DMS53 treated with DMSO at 0.1 percent for 48 hours (cell line): ENCODE results near the gene AKT1S1.
"Not testable (repeated sequence)": the region's sequence is repeated elsewhere in the genome, so short reads cannot be mapped to it uniquely, and the experiment has no call there.

Source experiments
- DNase-seq: peaks from one replicate; lab custom pipeline; 2025; ENCODE audit not compliant: unreplicated experiment; lab: John Stamatoyannopoulos, UW

Gene AKT1S1

GRCh38 chr19:49840321-49840720, 36.8 kb downstream of the AKT1S1 start:
- DNase-seq, result no peak

GRCh38 chr19:49839713-49840112, 37.4 kb downstream of the AKT1S1 start:
- DNase-seq, result no peak

- no peak for DNase-seq
Observed at GRCh38 chr19:49838885-49839588, 38.1 kb downstream of the AKT1S1 start.

GRCh38 chr19:49837425-49837824, 39.7 kb downstream of the AKT1S1 start:
- no peak for DNase-seq

DNA sequence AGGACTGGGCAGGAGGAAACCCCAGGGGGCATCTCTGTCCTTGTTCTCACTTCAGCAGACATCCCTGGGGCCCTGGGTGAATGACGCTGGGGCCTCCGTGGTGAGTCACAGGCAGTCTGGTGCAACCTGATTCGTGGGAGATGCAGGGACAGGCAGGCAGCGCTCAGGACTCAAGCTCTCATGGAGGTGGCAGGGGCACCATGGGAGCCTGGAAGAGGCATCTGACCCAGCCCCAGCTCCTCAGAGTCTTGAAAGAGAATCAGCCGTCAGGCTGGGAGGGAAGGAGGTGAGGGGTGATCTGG, 40.2 kb downstream of the AKT1S1 start:
- no peak for DNase-seq

- no peak for DNase-seq
Observed at GRCh38 chr19:49836176-49837008, 40.8 kb downstream of the AKT1S1 start.

DNA sequence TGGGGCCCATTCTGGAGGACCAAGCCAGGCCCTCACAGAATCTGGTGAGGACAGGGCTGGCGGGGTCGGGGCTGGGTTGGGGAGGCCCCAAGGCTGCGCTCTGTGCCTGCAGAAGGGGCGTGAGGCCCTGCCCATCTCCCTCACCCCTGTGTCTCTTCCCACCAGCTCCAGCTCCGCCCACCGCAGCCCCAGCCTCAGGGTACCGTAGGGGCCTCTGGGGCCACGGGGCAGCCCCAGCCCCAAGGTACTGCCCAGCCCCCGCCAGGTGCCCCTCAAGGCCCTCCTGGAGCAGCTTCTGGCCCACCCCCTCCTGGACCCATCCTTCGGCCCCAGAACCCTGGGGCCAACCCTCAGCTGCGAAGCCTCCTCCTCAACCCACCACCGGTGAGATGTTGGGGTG, 41.6 kb downstream of the AKT1S1 start:
- no peak for DNase-seq

DNA sequence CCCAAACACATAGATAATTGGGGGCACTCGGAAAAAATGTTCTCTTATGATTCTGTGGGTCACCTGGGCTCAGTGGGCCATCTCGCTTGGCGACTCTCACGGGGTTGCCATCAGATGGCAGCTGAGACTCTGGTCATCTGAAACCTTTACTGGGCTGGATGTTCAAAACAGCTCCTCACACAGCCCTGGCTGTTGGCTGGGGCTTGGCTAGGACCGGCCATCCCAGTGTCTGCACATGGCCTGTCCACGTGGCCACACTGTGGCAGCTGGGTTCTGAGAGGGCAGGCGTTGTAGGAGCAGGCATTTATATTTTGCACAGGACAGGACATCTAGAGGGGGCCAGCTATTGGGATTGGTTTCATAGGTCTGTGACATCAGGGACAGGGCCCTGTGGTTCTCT, 43.6 kb downstream of the AKT1S1 start:
- no peak for DNase-seq

DNA sequence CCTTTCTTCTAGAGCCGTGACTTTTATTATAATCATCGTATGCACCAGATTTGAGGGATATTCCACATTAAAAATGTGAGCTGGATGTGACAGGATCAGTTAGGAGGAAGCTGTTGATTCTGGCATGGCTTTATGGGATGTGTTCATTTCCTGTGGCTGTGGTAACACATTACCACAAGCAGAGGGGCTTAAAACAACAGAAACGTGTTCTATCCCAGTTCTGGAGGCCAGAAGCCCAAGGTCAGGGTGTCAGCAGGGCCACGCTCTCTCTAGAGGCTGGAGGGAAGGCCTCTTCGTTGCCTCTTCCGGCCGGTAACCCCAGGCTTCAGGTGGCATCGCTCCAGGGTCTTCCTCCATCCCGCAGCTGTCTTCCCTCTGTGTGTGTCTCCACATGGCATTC, 44.6 kb downstream of the AKT1S1 start:
- no peak for DNase-seq

DNA sequence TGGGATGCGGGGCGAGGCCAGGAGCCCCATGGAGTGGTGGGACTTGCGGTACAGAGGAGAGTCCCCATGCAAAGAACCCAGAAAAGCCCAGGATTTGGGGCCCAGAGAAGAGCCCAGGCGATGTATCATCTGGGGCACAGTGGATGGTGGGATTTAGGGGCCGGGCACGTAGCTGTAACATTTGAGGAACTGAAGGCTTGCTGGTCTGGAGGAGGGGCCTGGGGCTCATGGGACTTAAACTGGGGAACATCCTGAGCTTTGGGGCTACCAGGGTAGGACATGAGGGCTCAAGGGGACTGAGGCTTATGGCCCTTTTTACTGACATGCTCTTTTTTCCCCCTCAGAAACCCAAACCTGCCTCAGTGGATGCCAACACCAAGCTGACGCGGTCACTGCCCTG, 45.6 kb downstream of the AKT1S1 start:
- no peak for DNase-seq

- DNase-seq, result no peak
Observed at GRCh38 chr19:49830766-49831165, 46.4 kb downstream of the AKT1S1 start.

DNA sequence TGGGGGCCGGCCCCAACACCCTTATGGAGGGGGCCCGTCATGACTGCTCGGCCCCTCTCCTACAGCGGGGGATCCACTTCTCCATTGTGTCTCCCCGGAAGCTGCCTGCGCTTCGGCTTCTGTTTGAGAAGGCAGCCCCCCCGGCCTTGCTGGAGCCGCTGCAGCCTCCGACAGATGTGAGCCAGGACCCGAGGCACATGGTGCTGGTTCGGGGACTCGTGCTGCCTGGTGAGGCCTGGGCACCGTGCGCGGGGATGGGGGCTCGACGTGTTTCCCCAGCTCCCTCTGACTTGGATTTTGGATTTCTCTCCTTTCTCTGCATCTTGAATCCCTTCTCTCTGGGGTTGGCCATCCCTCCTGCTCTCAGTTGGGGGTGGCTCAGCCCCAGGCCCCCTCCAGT, 47.4 kb downstream of the AKT1S1 start:
- no peak for DNase-seq

GRCh38 chr19:49829200-49829599, 48.0 kb downstream of the AKT1S1 start:
- DNase-seq, result no peak

GRCh38 chr19:49827034-49827433, 50.1 kb downstream of the AKT1S1 start:
- DNase-seq, result no peak

DNA sequence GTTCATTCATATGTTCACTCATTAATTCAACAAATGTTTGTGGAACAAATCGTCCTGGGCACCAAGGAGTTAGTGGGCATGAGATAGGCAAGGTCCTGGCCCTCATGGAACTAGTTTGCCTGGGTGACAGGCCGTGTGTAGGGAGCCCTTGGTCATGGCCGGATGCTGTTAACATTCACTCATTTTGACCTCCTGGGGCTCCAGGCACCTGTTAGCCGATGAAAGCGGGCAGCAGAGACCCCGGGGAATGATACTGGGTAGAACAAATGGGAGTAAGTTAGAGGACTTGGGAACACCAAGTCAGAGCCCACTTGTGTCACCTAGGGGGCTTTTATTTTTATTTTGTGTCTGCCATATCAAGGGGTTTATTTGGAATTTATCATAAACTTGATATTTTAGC, 52.5 kb downstream of the AKT1S1 start:
- no peak for DNase-seq

GRCh38 chr19:49823472-49823871, 53.7 kb downstream of the AKT1S1 start:
- peak; percentile 90 for DNase-seq

DNA sequence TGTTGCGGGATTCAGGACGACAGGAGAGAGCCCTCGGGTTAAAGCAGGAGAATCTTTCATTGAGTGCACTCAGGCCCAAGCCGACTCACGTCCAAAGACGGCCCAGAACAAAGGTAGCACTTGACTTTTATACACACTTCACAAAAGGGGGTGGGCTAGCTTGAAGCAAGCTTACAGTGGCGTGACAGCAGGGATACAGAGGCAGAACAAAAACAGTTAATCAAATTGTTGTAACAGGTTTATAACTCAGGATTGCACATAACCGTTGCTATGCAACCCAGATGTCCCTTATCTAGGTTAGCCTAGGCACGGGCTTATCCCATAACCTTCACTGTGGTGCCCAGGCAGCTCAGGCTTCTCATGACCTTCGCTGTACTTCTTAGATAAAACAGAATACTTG, 57.0 kb downstream of the AKT1S1 start:
- DNase-seq, result no peak

DNA sequence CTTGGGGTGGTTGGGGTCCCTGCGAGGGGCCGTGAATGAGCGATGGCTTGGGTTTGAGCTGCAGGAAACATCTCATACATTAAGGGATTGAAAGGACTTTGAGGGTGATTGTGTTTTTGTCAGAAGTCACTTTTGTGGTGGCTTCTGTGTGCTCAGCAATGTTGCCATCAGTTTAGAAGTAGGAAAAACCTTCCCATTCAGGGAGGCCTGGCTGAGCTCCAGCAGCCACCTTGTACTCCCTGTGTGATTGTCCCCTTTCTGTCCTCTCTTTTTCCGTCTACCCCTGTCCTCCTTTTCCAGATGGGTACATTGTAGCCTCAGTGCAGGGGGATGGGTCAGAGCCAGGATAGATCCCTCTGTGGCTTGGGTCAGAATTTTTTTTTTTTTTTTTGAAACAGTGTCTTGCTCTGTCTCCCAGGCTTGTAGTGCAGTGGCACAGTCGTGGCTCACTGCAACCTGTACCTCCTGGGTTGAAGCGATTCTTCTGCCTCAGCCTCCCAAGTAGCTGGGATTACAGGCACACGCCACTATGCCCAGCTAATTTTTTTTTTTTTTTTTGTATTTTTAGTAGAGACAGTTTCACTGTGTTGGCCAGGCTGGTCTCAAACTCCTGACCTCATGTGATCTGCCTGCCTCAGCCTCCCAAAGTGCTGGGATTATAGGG, 57.6 kb downstream of the AKT1S1 start:
- DNase-seq, result not testable (repeated sequence)
